ENCODE results near the gene IL2RA.
"Not testable (repeated sequence)": the region's sequence is repeated elsewhere in the genome, so short reads cannot be mapped to it uniquely, and the experiment has no call there.

IL2RA gene

GRCh38 chr10:5963071-5963470 lies 99.1 kb downstream of the IL2RA start:
- TF ChIP-seq, protein P1, sequence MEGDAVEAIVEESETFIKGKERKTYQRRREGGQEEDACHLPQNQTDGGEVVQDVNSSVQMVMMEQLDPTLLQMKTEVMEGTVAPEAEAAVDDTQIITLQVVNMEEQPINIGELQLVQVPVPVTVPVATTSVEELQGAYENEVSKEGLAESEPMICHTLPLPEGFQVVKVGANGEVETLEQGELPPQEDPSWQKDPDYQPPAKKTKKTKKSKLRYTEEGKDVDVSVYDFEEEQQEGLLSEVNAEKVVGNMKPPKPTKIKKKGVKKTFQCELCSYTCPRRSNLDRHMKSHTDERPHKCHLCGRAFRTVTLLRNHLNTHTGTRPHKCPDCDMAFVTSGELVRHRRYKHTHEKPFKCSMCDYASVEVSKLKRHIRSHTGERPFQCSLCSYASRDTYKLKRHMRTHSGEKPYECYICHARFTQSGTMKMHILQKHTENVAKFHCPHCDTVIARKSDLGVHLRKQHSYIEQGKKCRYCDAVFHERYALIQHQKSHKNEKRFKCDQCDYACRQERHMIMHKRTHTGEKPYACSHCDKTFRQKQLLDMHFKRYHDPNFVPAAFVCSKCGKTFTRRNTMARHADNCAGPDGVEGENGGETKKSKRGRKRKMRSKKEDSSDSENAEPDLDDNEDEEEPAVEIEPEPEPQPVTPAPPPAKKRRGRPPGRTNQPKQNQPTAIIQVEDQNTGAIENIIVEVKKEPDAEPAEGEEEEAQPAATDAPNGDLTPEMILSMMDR (IDR thresholded peaks at IDR 0.05; ENCODE audit: borderline replicate concordance, control extremely low read depth, extremely low read depth, insufficient read depth, missing control alignments), result no peak
- no peak for DNase-seq (ENCODE audit: low spot score)
- in situ Hi-C loops (cut with MboI; ENCODE audit: low sequenced_read_pairs, unreplicated experiment), result no loop called here

DNA sequence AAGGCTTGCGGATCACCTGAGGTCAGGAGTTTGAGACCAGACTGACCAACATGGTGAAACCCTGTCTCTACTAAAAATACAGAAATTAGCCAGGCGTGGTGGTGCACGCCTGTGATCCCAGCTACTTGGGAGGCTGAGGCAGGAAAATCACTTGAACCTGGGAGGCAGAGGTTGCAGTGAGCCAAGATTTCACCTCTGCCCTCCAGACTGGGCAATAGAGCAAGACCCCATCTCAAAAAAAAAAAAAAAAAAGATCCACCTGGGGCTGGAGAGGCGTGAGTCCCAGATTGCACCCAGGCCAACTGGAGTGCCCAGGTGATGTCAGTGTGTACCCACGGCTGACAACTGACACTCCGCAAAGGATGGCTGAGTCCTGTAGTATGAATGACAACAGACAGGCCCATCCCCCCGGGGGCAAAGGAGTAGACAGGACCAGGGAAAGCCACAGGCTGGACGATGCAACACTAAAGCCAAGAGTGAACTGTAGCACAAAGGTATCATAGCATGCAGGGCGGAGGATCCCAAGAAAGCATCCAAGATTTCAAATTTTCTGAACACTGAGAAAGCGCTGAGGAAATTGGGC lies 99.7 kb downstream of the IL2RA start:
- in situ Hi-C loops (cut with MboI; ENCODE audit: low sequenced_read_pairs, unreplicated experiment); DNase-seq (ENCODE audit: low spot score): not testable (repeated sequence)

- in situ Hi-C loops (cut with MboI; ENCODE audit: low sequenced_read_pairs, unreplicated experiment), result no loop called here
- TF ChIP-seq, protein P1 (IDR thresholded peaks at IDR 0.05; ENCODE audit: borderline replicate concordance, control extremely low read depth, extremely low read depth, insufficient read depth, missing control alignments), result no peak
- no peak for DNase-seq (ENCODE audit: low spot score)
Measured at GRCh38 chr10:5961405-5962100, 100.6 kb downstream of the IL2RA start.

DNA sequence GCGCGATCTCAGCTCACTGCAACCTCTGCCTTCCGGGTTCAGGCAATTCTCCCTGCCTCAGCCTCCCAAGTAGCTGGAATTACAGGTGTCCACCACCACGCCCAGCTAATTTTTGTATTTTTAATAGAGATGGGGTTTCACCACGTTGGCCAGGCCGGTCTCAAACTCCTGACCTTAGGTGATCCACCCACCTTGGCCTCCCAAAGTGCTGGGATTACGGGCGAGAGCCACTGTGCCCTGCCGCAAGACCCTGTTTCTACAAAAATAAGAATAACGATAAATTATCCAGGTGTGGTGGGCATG lies 101.2 kb downstream of the IL2RA start:
- DNase-seq (ENCODE audit: low spot score); in situ Hi-C loops (cut with MboI; ENCODE audit: low sequenced_read_pairs, unreplicated experiment): not testable (repeated sequence)

Data from GM13976 (cell line).